ES-I3 (cell line): ENCODE results near the gene ILDR2.

Experiments
- H3K36me3 ChIP-seq: 2 replicates; pipeline ENCODE4 v1.6.1; 2013; ENCODE audit warnings: mild to moderate bottlenecking, low read length, control low read depth, moderate library complexity; ENCODE audit not compliant: insufficient read depth
- H3K4me1 ChIP-seq: 2 replicates; pipeline ENCODE4 v1.6.1; 2013; ENCODE audit warnings: mild to moderate bottlenecking, control low read depth, low read length; ENCODE audit not compliant: insufficient read depth
- H3K9ac ChIP-seq: 2 replicates; pipeline ENCODE4 v1.6.1; 2013; ENCODE audit warnings: low read depth, mild to moderate bottlenecking, low read length, moderate library complexity
- H3K9me3 ChIP-seq: 2 replicates; pipeline ENCODE4 v1.6.1; 2013; ENCODE audit warnings: mild to moderate bottlenecking, low read length, moderate library complexity; ENCODE audit not compliant: control insufficient read depth, insufficient read depth

ILDR2 gene

DNA sequence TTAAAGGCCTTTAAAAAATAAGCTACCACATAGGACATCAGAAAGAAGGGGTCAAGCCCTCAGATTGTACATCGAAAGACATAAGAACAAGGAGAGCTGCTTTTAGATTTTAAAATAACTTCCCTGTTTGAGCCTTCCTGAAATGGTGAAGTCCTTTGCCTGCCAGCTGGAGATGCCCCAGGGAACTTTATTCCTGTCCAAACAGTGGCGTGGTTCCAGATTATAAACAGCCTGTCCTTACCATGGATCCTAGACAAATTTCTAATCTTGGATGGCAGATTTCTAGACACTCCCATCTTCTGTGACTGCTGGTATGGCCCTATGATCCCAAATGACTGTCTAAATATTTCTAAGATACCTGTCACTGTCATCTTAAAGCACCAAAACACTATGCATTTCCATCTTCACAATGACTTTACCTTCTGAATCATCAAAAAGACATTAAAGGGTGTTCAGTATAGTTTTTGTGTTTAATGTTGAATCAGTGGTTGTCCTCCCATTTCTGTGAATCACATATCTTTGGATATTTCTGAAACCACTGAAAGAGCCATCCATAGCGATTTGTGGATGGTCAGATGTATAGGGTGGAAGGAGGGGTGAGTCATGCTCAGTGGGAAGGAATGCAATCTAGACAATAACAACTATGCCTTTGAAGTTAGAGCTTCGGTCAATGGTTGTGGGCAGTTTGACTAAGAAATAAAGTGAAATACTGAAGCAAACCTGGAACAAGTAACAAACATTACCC lies 23.2 kb downstream of the ILDR2 start:
- H3K9me3 ChIP-seq: no peaks in the 10 kb centered on the region
- no peak overlapping the region for H3K9ac ChIP-seq
- no peaks in the 10 kb centered on the region for H3K36me3 ChIP-seq
- peaks cover 26% of the 10 kb centered on the region for H3K4me1 ChIP-seq

DNA sequence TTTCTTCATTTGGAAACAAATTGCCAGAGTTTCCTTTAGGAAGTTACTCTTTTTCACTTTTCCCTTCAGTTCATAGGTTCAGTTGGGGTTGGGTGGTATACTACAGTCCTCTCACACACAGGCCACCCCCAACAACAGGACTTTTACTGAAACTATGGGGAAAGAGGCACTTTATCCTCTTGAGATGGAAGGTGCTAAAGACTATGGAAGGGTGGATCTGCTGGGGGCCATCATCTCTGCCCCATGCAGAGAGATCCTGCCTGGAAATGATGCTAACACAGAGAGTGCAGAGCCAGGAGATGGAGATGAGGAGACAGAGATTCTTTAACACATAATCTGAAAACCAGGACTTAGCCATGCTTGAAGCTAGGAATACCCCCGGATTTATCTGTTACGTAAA lies 24.3 kb downstream of the ILDR2 start:
- no peak overlapping the region for H3K9ac ChIP-seq
- H3K36me3 ChIP-seq: no peaks in the 10 kb centered on the region
- peaks cover 28% of the 10 kb centered on the region for H3K4me1 ChIP-seq
- H3K9me3 ChIP-seq: no peaks in the 10 kb centered on the region

DNA sequence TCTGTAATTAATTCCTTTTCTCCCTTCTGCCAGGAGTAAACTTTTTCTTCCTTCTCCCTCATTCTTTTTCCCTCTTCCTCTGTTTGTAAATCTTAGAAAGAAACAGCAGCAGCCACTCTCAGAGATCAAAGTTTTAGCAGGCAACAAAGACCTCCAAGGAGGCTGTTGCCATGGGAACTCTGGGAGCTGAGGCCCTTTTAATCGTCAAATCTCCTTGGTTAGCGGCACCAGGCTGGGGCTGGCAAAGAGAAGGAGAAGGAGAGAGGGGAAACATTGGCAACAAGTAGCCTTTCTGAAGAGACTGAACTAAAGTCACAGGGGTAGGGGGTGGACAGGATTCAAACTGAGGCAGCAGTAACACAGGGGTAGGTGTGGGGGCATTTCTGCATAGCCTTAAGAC lies 25.2 kb downstream of the ILDR2 start:
- Histone ChIP-seq H3K9ac (no peak overlapping the region), H3K9me3 (no peaks in the 10 kb centered on the region), H3K4me1 (peaks cover 33% of the 10 kb centered on the region), H3K36me3 (no peaks in the 10 kb centered on the region)

DNA sequence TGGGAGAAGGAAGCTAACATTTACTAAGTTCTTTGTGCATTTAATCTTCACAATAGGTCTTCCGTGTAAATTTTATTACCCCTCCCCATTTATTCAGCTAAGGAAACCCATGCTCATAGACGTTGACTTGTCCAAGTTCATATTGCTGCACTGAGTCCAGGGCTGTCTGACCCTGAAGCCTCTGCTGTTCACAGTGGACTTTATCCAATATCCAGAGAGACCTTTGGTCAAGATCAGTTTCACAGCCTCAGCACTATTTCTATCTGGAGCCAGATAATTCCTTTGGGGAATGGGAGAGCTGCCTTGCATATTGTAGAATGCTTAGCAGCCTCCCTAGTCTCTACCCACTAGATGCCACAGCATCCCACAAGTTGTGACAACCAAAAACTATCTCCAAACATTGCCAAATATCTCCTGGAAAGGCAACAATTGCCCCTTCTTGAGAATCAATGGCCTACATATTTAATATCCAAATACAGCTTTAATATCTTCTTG lies 26.4 kb downstream of the ILDR2 start:
- H3K9ac ChIP-seq: no peak overlapping the region
- no peaks in the 10 kb centered on the region for H3K9me3 ChIP-seq
- H3K4me1 ChIP-seq: peaks cover 33% of the 10 kb centered on the region
- H3K36me3 ChIP-seq: no peaks in the 10 kb centered on the region

DNA sequence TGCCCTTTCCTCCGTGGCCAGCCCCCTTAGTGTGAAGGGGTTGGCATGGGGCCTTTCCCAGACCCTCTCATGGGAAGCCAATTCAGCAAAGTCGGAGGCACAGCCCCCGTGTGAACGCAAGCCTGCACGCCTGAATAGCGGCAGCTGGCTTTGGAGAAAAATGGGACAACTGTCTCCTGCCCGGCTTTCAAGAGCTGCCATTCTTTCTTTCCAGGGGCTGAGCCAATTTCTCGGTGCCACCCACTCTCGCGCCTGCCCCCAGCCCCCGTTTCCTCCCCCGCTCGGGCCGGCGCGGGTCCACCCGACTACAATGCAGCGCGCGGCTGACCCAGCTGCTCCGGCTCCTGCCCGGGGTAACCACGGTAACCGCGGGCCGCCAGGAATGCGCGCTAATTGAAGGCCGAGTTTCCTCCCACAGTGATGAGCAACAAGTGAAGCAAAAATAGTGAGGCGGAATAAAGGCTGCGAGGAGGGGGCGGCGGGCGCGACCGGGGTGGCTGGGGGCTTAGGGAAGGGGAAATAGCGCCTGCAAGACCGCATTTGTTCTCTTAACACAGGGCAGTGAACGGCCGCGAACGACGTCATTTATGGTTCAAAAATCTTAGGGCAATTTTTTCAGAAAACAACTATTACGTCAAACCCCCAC lies 27.8 kb downstream of the ILDR2 start:
- Histone ChIP-seq H3K9ac (peak overlapping the region; percentile 55; the same call in 1 of the 2 replicates), H3K4me1 (peaks cover 33% of the 10 kb centered on the region)

DNA sequence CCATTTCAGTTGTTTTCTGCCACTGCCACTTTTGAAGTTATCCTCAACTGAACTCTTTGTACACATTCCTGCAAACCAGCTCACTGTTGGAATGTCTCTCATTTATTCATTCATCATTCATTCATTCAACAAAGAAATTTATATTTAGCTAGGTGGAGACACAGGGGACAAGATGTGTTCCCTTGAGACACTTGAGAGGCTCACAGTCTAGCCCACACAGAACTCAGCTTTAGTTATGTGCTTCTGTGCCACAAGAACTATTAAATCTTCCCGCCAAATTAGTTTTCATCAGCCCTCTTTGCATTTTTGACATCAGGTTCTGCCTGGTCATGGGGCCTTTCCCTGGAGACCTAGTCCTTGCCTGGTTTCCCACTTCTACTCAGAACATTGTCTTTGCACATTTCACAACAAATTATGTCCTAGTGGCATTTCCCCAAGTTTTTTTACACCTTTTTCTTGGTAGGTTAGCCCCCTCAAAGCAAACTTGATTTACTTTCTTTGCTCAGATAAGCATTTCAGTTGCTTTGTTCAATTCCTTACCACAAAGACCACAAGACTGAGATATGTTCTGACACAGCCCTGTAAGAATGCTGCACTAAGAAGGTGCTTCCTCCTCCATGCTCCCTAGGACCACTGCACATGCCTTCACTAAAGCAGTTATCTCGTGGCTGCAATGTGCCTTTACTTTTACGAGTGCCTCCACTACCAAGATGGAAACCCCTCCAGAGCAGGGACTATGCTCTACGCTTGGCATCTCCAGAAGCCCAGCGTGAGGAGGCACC lies 31.0 kb downstream of the ILDR2 start:
- Histone ChIP-seq H3K9ac (no peak overlapping the region), H3K9me3 (no peaks in the 10 kb centered on the region), H3K4me1 (peaks cover 7% of the 10 kb centered on the region; the same call in 1 of the 2 replicates), H3K36me3 (no peaks in the 10 kb centered on the region)

More for the DNA sequence above, 27.8 kb downstream of the ILDR2 start:
- Histone ChIP-seq H3K9me3 (no peaks in the 10 kb centered on the region), H3K36me3 (no peaks in the 10 kb centered on the region)

DNA sequence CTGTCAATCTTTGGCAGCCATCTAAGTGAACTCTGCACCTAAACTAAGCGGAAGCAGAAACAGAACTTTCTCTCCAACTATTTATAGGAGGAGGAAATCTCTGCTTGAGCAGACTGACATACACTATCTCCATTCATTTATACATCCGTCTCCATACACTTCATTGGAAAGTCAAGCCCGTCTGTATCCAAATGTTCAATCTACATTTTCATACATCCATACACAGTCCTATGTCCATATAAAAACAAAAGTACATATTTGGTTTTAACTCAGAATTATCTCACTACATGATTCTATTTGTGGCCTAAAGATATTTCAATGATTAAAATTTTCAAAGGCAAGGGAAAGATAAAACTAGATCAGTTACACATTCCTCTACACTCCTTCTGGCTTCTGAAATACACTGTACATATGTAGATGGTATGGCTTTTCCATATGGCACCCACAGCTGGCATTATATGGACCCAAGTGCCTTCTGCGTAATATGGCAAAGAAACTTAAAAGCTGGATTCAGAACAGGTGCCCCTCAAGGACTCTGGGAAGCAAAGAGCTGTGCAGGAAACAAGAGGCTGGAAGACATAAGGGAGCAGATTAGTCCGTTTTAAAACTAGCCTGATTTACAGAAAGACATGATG lies 35.5 kb downstream of the ILDR2 start:
- Histone ChIP-seq H3K4me1 (no peaks in the 10 kb centered on the region), H3K36me3 (no peaks in the 10 kb centered on the region), H3K9me3 (no peaks in the 10 kb centered on the region), H3K9ac (no peak overlapping the region)

DNA sequence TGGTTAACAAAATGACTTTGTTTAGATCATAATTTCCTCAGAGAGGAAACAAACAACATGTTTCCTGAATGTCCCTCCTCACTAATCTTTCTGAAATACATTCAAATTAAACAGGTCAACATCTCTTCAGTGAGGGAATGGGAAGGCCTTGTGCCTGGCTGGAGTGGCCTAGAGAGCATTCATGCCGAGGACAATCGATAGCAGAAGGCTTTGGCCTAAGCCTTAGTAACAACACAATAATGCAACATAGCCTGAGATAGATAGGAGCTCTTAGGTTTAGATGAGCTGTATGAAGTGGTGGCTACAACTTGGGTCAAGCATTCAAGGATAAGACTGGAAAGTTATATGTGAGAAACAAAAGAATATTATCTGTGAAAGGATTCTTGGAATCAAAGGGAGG lies 37.4 kb downstream of the ILDR2 start:
- no peaks in the 10 kb centered on the region for H3K4me1 ChIP-seq
- no peaks in the 10 kb centered on the region for H3K9me3 ChIP-seq
- H3K9ac ChIP-seq: no peak overlapping the region
- H3K36me3 ChIP-seq: no peaks in the 10 kb centered on the region

DNA sequence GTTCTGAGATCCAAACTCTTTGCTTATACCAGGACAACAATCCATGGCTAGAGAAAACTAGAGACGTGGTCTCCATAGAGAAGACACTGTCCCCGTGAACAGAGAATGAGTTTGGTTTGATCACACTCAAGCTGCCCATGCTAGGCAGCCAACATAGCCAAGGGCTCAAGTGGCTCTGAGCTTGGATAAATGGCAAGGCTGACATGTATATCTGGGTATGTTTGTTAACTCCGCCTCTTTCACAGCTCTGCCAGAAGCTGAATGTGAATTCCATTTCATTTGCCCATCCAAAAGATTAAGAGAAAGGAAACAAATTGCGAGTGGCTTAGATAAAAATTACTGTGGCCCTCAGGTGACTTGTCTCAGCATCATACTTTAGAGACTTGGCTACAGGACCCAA lies 38.0 kb downstream of the ILDR2 start:
- H3K9me3 ChIP-seq: no peaks in the 10 kb centered on the region
- no peaks in the 10 kb centered on the region for H3K4me1 ChIP-seq
- no peaks in the 10 kb centered on the region for H3K36me3 ChIP-seq
- H3K9ac ChIP-seq: no peak overlapping the region

DNA sequence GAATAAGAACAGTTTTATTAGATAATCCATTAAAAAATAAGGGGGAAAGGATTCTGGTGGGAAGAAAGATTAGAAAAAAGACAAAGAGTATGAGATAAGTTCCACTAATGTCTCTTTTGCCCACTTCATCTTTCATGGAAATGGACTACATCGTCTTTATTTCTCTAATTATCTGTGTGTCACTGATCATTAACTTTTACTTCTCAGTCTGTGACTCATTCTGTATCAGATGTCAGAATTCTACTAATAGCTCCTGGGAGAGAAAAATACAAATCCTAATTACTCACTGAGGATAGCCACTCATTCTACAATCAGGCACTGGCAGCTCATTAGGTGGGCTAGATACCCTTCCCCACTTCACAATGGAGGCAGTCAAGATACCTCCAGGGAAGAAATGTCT lies 41.7 kb downstream of the ILDR2 start:
- no peak overlapping the region for H3K9ac ChIP-seq
- H3K9me3 ChIP-seq: no peaks in the 10 kb centered on the region
- H3K36me3 ChIP-seq: no peaks in the 10 kb centered on the region
- no peaks in the 10 kb centered on the region for H3K4me1 ChIP-seq

DNA sequence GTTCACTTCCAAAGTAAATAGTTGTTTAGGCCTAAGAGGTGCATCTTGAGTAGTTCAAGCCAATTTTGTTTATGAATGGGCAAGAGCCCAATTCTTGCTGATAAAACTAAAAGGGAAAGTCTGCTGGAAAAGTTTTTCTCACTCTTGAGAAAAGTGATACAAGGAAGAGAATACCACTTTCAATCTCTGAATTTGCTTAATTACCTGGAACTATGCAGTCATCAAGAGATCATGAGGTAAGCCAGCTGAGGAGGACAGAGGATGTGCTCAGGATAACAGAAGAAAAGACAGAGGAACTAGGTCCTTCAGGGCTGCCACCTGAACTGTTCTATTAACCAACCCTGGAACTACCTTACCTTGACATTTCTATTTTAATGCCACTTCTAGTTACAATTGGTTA lies 42.2 kb downstream of the ILDR2 start:
- Histone ChIP-seq H3K9ac (no peak overlapping the region), H3K9me3 (no peaks in the 10 kb centered on the region), H3K4me1 (no peaks in the 10 kb centered on the region), H3K36me3 (no peaks in the 10 kb centered on the region)

DNA sequence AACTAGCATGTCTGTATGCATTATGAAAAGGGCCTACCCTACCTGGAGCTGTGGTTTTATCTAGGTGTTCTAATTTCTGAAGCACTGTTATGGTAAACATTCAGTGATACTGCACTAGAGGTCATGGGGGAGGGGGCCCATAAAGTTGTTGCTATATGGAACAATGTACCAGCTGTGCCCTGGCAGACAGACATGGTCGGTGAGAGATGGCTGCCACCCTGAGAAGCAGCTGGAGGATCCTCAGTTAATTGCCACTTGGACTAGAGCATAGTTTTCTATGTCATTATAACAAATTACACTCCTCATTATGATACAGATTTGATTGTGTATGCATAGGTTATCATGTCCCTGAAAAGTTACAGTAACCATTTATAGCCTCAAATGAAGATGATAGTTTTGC lies 45.4 kb downstream of the ILDR2 start:
- Histone ChIP-seq H3K9me3 (no peaks in the 10 kb centered on the region), H3K36me3 (no peaks in the 10 kb centered on the region), H3K9ac (no peak overlapping the region), H3K4me1 (no peaks in the 10 kb centered on the region)

DNA sequence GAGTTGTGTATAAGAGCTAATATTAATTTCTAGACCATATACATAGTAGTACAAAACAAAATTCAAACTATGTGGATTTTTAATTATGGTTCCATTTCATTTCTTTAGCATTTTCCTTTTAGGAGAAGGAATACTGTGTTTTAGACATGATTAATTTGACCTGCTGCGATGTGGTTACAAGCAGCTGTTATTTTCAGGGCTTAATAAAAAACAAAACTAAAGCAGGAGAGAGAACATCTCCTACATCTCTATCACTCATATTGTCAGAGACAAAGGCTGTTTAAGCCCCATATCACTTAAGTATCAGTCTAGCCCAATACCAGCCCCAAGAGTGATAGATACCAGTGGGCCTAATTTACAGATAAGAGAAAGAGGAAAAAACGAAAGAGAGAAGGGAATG lies 47.6 kb downstream of the ILDR2 start:
- H3K9me3 ChIP-seq: no peaks in the 10 kb centered on the region
- no peaks in the 10 kb centered on the region for H3K4me1 ChIP-seq
- H3K9ac ChIP-seq: no peak overlapping the region
- no peaks in the 10 kb centered on the region for H3K36me3 ChIP-seq

DNA sequence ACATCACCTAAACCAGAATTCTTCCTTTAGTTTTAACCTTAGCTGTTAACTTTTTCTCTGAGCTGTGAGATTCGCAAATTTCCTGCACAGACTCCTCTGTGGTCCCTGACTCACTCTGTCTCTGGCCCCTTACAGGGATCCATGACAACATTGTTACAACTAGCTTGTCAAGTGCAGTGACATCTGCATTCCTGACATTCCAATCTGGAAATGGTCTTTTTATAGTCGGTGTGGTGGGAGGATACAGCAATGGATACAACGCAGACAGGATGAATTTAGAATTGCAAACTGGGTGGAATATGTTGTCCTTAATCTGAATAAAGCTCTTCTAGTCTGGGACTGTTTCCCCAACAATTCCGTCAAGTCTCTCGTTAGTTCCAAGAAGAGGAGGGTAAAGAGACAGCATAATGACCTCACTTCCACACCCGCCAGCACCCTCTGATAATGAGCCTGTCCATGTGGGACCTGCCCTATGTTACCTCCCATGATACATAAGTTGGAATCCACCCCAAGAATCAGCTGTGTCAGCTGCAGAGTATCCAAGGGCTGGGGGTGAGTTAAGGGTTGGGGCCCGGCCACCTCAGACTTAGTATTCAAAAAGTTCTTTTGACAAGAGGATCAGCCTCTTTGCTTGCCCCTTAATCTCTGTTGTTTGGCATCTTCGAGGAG lies 49.4 kb downstream of the ILDR2 start:
- Histone ChIP-seq H3K9ac (no peak overlapping the region), H3K36me3 (no peaks in the 10 kb centered on the region), H3K9me3 (no peaks in the 10 kb centered on the region), H3K4me1 (no peaks in the 10 kb centered on the region)
